Left lung (tissue), 10 donors: ENCODE measurements around the gene DRP2. TPM values are rescaled to one million over a fixed set of nuclear protein-coding genes. Genes with fewer than 3 reads are reported as not detected.

Experiments used
- ATAC-seq: fragments of 200-7000 bp; cut with Tn5 transposase; one replicate; pipeline ENCODE4 v1.9.1; 2020; ENCODE audit warnings: moderate library complexity
- DNase-seq, 4 donors: peaks; one replicate each; pipeline ENCODE4 v3.0.0-alpha.2; 2013 to 2020
- H3K27ac ChIP-seq, 2 donors: fragments of 200-600 bp; sonication (generic) in 1 of 2; one replicate each; pipeline versions ENCODE4 v1.5.0 to v1.8.0; 2020 to 2021
- H3K27me3 ChIP-seq, 2 donors: fragments of 200-600 bp; sonication (generic) in 1 of 2; one replicate each; pipeline versions ENCODE4 v1.5.0 to v1.8.0; 2020 to 2021
- H3K36me3 ChIP-seq, 2 donors: fragments of 200-600 bp; sonication (generic) in 1 of 2; one replicate each; pipeline versions ENCODE4 v1.5.0 to v1.8.0; 2020 to 2021
- H3K4me1 ChIP-seq, 2 donors: fragments of 200-600 bp; one replicate each; pipeline ENCODE4 v1.8.0; 2021
- H3K4me3 ChIP-seq, 2 donors: fragments of 200-600 bp; sonication (generic) in 1 of 2; one replicate each; pipeline versions ENCODE4 v1.5.0 to v1.8.0; 2020 to 2021; ENCODE audit warnings: mild to moderate bottlenecking in 1 of 2
- H3K9me3 ChIP-seq, 2 donors: fragments of 200-600 bp; sonication (generic) in 1 of 2; one replicate each; pipeline versions ENCODE4 v1.5.0 to v1.8.0; 2020 to 2021
- CTCF ChIP-seq, 2 donors: fragments of 200-600 bp; sonication (generic) in 1 of 2; IDR thresholded peaks; one replicate each; pipeline versions ENCODE4 v1.5.0 to v1.8.0; 2021; ENCODE audit warnings: antibody characterized with exemption in 2 of 2
- intact Hi-C, 2 donors: fragments of 100-400 bp; cut with DNase I; formaldehyde crosslinking; loops; one replicate each; pipeline versions ENCODE4 v1.11.2 to v1.14.2; 2022
- polyA plus RNA-seq, 6 donors: library from polyadenylated mRNA; unstranded; fragments of 120-200 nt; gene quantifications; one replicate each; pipeline ENCODE4 v1.2.1, GENCODE V29; 2013; ENCODE audit not compliant: insufficient read length in 6 of 6
- total RNA-seq, 2 donors: library from RNA; stranded (reverse); fragmentation: NEBNext Ultra II Directional; extraction: Animal tissue kit (Norgen Biotek cat#: 25700); gene quantifications; one replicate each; pipeline ENCODE4 v1.2.1, GENCODE V29; 2021
- donor health status: DM: no; HTN: yes; CAD: no.
- donor health status: DM: no; HTN: no; CAD: no.

DRP2 gene
- total and polyA plus RNA-seq, 8 donors: 0.08 to 2.3 (median 1.8) TPM

DNA sequence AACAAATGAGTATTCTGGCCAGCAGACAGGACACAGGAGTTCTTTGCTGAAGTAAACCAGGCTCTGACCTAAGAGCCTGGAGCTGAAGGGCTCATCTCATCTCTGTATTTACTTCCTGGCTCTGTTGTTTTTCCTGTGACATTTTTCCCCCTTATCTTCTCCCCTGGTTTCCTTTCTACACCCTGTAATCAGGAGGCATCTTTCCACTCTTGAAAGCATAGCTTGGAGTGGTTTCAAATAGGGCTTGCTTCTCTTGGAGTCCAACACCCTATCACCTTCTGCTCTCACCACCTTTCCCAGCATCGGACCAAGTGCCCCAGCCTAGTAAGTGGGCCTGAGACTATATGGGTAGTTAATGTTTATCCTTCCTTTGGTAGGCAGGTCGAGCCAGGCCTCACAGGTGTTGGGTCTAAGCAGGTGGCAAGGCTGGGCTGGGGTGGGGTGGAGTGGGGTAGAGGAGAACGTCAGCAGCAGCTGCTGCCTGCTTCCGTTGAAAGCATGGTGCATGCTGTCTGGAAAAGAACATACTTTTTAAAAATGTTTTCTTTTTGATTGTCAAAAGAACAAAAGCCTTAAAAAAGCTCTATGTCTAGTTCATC is 1.2 kb downstream of the DRP2 start:
- Histone ChIP-seq H3K36me3 (no peaks in the 10 kb centered on the region), H3K27me3 (no peaks in the 10 kb centered on the region), H3K4me3 (no peak overlapping the region), H3K27ac (no peak overlapping the region), H3K4me1 (no peaks in the 10 kb centered on the region), H3K9me3 (no peaks in the 10 kb centered on the region)
- no peak for TF ChIP-seq CTCF (IDR thresholded peaks at IDR 0.05)
- ATAC-seq (no peak), DNase-seq (no peak)
- intact Hi-C loops: no loop called here

DNA sequence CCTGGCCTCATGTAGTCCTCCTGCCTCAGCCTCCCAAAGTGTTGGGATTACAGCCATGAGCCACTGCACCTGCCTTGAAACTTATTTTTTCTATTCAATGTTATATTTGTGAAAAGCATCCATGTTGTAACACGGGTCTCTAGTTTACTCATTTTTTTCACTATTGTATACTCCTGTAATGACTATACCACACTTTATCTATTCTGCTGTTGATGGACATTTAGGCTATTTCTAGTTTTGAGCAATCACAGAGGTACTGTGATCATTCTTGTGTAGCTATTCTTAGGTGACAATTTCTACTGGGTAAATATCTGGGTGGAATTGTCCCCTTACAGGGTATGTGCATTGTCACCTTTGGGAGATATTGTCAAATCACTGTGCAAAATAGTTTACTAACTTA is 3.6 kb downstream of the DRP2 start:
- Histone ChIP-seq H3K4me1 (no peaks in the 10 kb centered on the region), H3K27ac (no peak overlapping the region), H3K4me3 (no peak overlapping the region), H3K36me3 (no peaks in the 10 kb centered on the region), H3K9me3 (no peaks in the 10 kb centered on the region), H3K27me3 (peaks cover 0 to 8% of the 10 kb centered on the region in 2 donors)
- no peak for TF ChIP-seq CTCF (IDR thresholded peaks at IDR 0.05)
- intact Hi-C loops: no loop called here
- ATAC-seq: no peak
- DNase-seq: no peak

- no peak for ATAC-seq
Observed at GRCh38 chrX:101229170-101229569, 9.6 kb downstream of the DRP2 start.

DNA sequence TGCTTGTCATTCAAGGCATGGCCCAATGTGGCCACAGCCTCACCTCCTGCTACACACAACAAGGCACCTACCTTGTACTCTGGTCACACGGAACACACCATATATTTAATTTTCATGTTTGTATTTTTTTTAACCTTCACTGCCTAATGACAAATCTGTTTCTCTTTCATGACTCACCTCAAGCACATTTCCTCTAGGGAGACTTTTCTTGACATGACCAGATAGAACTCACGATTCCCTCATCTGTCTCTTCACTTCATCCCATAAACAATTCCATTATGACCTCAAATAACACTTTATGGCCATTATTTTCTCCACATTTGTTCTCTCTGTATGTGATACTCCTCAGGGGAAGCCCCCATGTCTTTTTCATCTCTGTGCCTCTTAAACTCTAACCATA is 11.1 kb downstream of the DRP2 start:
- no peak for TF ChIP-seq CTCF (IDR thresholded peaks at IDR 0.05)
- ATAC-seq (no peak), DNase-seq (no peak)
- Histone ChIP-seq H3K4me3 (no peak overlapping the region), H3K27me3 (peaks cover 0 to 11% of the 10 kb centered on the region in 2 donors), H3K4me1 (no peaks in the 10 kb centered on the region), H3K9me3 (no peaks in the 10 kb centered on the region), H3K36me3 (no peaks in the 10 kb centered on the region), H3K27ac (no peak overlapping the region)
- intact Hi-C loops: no loop called here

More at GRCh38 chrX:101229170-101229569, 9.6 kb downstream of the DRP2 start:
- Histone ChIP-seq H3K27ac (no peak overlapping the region), H3K36me3 (no peaks in the 10 kb centered on the region), H3K4me1 (no peaks in the 10 kb centered on the region), H3K9me3 (no peaks in the 10 kb centered on the region), H3K4me3 (no peak overlapping the region), H3K27me3 (peaks cover 0 to 8% of the 10 kb centered on the region in 2 donors)
- intact Hi-C loops: no loop called here
- no peak for DNase-seq
- TF ChIP-seq CTCF (IDR thresholded peaks at IDR 0.05): no peak

DNA sequence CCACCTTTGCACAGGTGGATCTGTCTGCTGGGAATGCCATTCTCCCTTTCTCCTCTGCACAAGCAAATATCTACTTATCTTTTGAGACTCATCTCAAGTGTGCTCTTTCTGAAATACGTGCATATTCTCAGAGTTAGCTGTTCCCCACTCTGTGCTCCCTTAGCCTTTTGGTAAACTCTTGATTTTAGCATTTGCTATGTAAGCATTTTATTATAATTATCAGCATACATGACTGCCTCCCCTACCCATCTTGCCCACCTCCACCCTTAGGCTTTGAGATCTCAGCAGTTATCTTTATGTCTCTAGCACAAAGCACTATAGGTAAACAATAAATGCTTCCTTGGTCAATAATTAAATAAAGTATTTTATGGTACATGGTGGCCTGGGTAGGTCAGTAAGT is 11.5 kb downstream of the DRP2 start:
- H3K36me3 ChIP-seq: no peaks in the 10 kb centered on the region
- TF ChIP-seq CTCF (IDR thresholded peaks at IDR 0.05): no peak
- no peaks in the 10 kb centered on the region for H3K9me3 ChIP-seq
- no peaks in the 10 kb centered on the region for H3K4me1 ChIP-seq
- ATAC-seq: no peak
- intact Hi-C loops: no loop called here
- H3K27me3 ChIP-seq: peaks cover 0 to 12% of the 10 kb centered on the region in 2 donors
- H3K27ac ChIP-seq: no peak overlapping the region
- H3K4me3 ChIP-seq: no peak overlapping the region
- no peak for DNase-seq
